HG02852 (cell line): ENCODE results near the gene PTN.

ENCODE experiments used
- ATAC-seq: cut with Tn5 transposase; IDR thresholded peaks from one replicate; pipeline ENCODE4 v1.9.1; 2021; ENCODE audit warnings: mild to moderate bottlenecking, moderate library complexity; ENCODE audit not compliant: unreplicated experiment

Gene PTN

GRCh38 chr7:137324796-137325696 is 18.5 kb downstream of the PTN start:
- ATAC-seq, result no peak

GRCh38 chr7:137316648-137317353 is 26.7 kb downstream of the PTN start:
- no peak for ATAC-seq

- no peak for ATAC-seq
Measured at GRCh38 chr7:137313201-137313600, 30.3 kb downstream of the PTN start.

GRCh38 chr7:137306748-137307147 is 36.8 kb downstream of the PTN start:
- ATAC-seq, result no peak

- ATAC-seq, result no peak
Measured at GRCh38 chr7:137305901-137306621, 37.5 kb downstream of the PTN start.

GRCh38 chr7:137304624-137305235 is 38.8 kb downstream of the PTN start:
- no peak for ATAC-seq

GRCh38 chr7:137304165-137304564 is 39.4 kb downstream of the PTN start:
- no peak for ATAC-seq

GRCh38 chr7:137302081-137302480 is 41.5 kb downstream of the PTN start:
- no peak for ATAC-seq

- no peak for ATAC-seq
Measured at GRCh38 chr7:137298464-137298794, 45.1 kb downstream of the PTN start.

- no peak for ATAC-seq
Measured at GRCh38 chr7:137297551-137298463, 45.7 kb downstream of the PTN start.

- no peak for ATAC-seq
Measured at GRCh38 chr7:137296576-137296975, 47.0 kb downstream of the PTN start.

- ATAC-seq, result no peak
Measured at GRCh38 chr7:137295739-137296324, 47.7 kb downstream of the PTN start.

- ATAC-seq, result no peak
Measured at GRCh38 chr7:137289101-137289500, 54.4 kb downstream of the PTN start.

- ATAC-seq, result no peak
Measured at GRCh38 chr7:137287651-137288258, 55.8 kb downstream of the PTN start.

GRCh38 chr7:137283153-137283552 is 60.4 kb downstream of the PTN start:
- ATAC-seq, result no peak

GRCh38 chr7:137282043-137282442 is 61.5 kb downstream of the PTN start:
- no peak for ATAC-seq

GRCh38 chr7:137276189-137276588 is 67.3 kb downstream of the PTN start:
- no peak for ATAC-seq

- ATAC-seq, result no peak
Measured at GRCh38 chr7:137272249-137272648, 71.3 kb downstream of the PTN start.

- no peak for ATAC-seq
Measured at GRCh38 chr7:137269240-137269639, 74.3 kb downstream of the PTN start.
